PFSK-1 (cell line): ENCODE results near the gene METTL17.

Experiments used
- FOXP2 ChIP-seq: optimal IDR thresholded peaks from 2 replicates; pipeline ENCODE3; 2011; ENCODE audit warnings: borderline replicate concordance, control low read depth, inconsistent platforms; ENCODE audit not compliant: insufficient read depth; ENCODE audit errors: extremely low read length, extremely low read depth
- POLR2AphosphoS5 ChIP-seq: IDR thresholded peaks from 2 replicates; pipeline ENCODE4 v1.6.1; 2012; ENCODE audit warnings: low read depth, mild to moderate bottlenecking, control low read depth, low read length, moderate library complexity
- SIN3A ChIP-seq: IDR thresholded peaks from 2 replicates; pipeline ENCODE4 v1.6.1; 2012; ENCODE audit warnings: mild to moderate bottlenecking, low read length, moderate library complexity, borderline replicate concordance; ENCODE audit not compliant: insufficient read depth

DNA sequence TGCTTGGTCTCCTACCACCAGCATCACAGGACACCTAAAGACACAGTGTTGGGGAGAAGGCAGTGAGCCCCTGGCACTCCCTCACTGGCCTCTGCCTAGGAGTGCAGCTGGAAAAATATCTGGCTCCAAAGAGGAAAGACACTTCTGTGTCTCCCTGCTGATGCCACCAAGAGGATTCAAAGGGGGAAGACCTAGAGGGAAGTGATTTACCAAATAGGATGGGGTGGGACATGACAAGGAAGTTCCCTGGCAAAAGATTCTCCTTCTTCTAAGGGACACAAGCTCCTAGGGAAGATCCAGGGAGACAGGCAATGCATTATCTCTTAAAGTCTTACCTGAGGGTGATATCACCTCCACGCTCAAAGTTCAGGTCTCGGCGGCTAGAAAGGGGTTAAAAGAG, 29.0 kb downstream of the METTL17 start:
- no peak for TF ChIP-seq POLR2AphosphoS5
- no peak for TF ChIP-seq FOXP2
- no peak for TF ChIP-seq SIN3A
